ENCODE data around the gene NR2F1. TPM values are rescaled to one million over a fixed set of nuclear protein-coding genes. Genes with fewer than 3 reads are reported as not detected.

NR2F1 gene
- total RNA-seq, 1 donor from 2014 or later, result 0.47 TPM

GRCh38 chr5:93608855-93609254, 25.8 kb downstream of the NR2F1 start:
- Histone ChIP-seq H3K9me3 (replicated peaks) (no peaks in the 10 kb centered on the region), H3K27me3 (ENCODE audit: low read depth) (peaks cover 100% of the 10 kb centered on the region), H3K4me1 (peaks cover 29% of the 10 kb centered on the region), H3K36me3 (no peaks in the 10 kb centered on the region), H3K4me3 (no peak overlapping the region), H3K27ac (replicated peaks) (no peak overlapping the region)
- intact Hi-C loops (cut with micrococcal nuclease), result loop anchor here (10.0 kb wide), 1 partner anchor 196 kb away; no protein-coding TSS in a partner anchor
- DNase-seq, result no peak
- no peak for TF ChIP-seq CTCF (IDR thresholded peaks at IDR 0.05; ENCODE audit: borderline replicate concordance)

DNA sequence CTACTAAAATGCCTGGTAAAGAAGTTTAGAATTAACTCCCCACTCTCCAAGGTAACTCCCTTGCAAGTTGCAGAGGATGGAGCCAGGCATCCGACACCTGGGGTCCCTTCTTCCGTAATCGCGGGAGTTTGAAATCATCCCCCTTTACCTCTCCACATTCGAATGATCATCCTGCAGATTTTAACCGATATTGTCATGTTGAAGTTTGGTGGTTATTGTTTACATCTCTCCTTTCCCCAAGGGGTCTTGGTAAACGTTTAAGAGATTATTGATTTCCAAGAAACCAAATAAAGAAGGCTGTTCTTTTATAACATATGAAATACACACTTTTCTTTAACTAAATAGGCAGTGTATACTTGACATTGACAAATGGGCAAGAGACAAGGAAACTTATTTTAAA, 26.7 kb downstream of the NR2F1 start:
- DNase-seq, result no peak
- H3K27me3 ChIP-seq (ENCODE audit: low read depth), result peaks cover 100% of the 10 kb centered on the region
- H3K4me1 ChIP-seq, result peaks cover 22% of the 10 kb centered on the region
- H3K27ac ChIP-seq (replicated peaks), result no peak overlapping the region
- no peak for TF ChIP-seq CTCF (IDR thresholded peaks at IDR 0.05; ENCODE audit: borderline replicate concordance)
- intact Hi-C loops (cut with micrococcal nuclease), result loop anchor here (10.0 kb wide), 1 partner anchor 195 kb away; no protein-coding TSS in a partner anchor
- no peak overlapping the region for H3K4me3 ChIP-seq
- H3K36me3 ChIP-seq, result no peaks in the 10 kb centered on the region
- no peaks in the 10 kb centered on the region for H3K9me3 ChIP-seq (replicated peaks)

DNA sequence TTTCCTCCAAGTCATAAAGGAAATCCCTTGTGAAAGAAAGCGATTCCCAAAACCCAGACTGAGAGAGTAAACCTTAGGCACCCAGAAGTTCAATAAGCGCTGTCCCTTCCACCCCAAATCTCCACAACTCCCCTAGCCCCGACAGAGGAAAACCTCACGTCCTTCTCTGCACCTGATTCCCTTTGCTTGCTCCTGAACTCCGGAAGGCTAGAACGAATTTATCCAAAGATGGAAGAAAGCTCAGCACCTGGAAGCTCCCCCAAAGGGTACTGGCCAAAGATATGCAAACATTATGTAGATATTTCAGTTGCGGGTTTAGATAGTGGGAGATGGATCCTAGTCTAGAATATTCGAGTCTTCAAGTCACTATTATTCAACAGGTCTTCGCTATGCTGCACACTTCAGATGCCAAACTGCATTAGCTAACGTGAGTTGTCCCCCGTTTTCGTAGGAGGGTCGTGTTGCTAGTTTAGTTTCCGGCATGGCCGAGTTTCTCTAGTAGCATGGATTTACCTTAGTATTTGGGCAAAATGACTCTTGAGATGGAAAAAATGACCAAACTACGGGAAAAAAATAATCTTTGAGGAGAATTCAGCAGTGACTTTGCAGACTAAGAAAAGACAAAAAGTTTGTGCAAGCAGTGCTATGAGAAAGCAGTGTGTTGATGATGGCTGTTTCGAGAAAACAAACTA, 27.7 kb downstream of the NR2F1 start:
- Histone ChIP-seq H3K27ac (replicated peaks) (no peak overlapping the region), H3K4me1 (peaks cover 22% of the 10 kb centered on the region), H3K36me3 (no peaks in the 10 kb centered on the region), H3K4me3 (no peak overlapping the region), H3K9me3 (replicated peaks) (no peaks in the 10 kb centered on the region), H3K27me3 (ENCODE audit: low read depth) (peaks cover 96% of the 10 kb centered on the region)
- TF ChIP-seq CTCF (IDR thresholded peaks at IDR 0.05; ENCODE audit: borderline replicate concordance), result no peak
- intact Hi-C loops (cut with micrococcal nuclease), result no loop called here
- DNase-seq, result no peak

- no peak overlapping the region for H3K4me3 ChIP-seq
- intact Hi-C loops (cut with micrococcal nuclease), result no loop called here
Measured at GRCh38 chr5:93611273-93611975, 28.4 kb downstream of the NR2F1 start.

More at GRCh38 chr5:93611273-93611975, 28.4 kb downstream of the NR2F1 start:
- no peak for DNase-seq
- H3K36me3 ChIP-seq, result no peaks in the 10 kb centered on the region
- H3K27me3 ChIP-seq (ENCODE audit: low read depth), result peaks cover 89% of the 10 kb centered on the region
- no peak overlapping the region for H3K27ac ChIP-seq (replicated peaks)
- no peaks in the 10 kb centered on the region for H3K9me3 ChIP-seq (replicated peaks)
- no peak for TF ChIP-seq CTCF (IDR thresholded peaks at IDR 0.05; ENCODE audit: borderline replicate concordance)
- H3K4me1 ChIP-seq, result peaks cover 22% of the 10 kb centered on the region
